GM15510 (cell line): ENCODE data around the gene FAM228A.

ENCODE experiments used
- POLR2A ChIP-seq: IDR thresholded peaks from 3 replicates; pipeline ENCODE4 v1.6.1; 2011; ENCODE audit warnings: borderline replicate concordance; ENCODE audit not compliant: insufficient read length; ENCODE audit errors: extremely low read depth

The FAM228A gene

GRCh38 chr2:24179683-24180082 is 4.8 kb downstream of the FAM228A start:
- no peak for TF ChIP-seq POLR2A

GRCh38 chr2:24181849-24182248 is 7.0 kb downstream of the FAM228A start:
- TF ChIP-seq POLR2A, result no peak

- TF ChIP-seq POLR2A, result no peak
These were observed 7.7 kb downstream of the FAM228A start for GRCh38 chr2:24182507-24182906.

GRCh38 chr2:24183366-24184069 is 8.7 kb downstream of the FAM228A start:
- no peak for TF ChIP-seq POLR2A

GRCh38 chr2:24189551-24189950 is 14.7 kb downstream of the FAM228A start:
- TF ChIP-seq POLR2A, result no peak

GRCh38 chr2:24190503-24190902 is 15.7 kb downstream of the FAM228A start:
- no peak for TF ChIP-seq POLR2A

GRCh38 chr2:24191156-24191555 is 16.3 kb downstream of the FAM228A start:
- TF ChIP-seq POLR2A, result no peak

- TF ChIP-seq POLR2A, result no peak
These were observed 17.0 kb downstream of the FAM228A start for GRCh38 chr2:24191848-24192247.

GRCh38 chr2:24199968-24200590 is 25.2 kb downstream of the FAM228A start:
- TF ChIP-seq POLR2A, result no peak

GRCh38 chr2:24200799-24201198 is 25.9 kb downstream of the FAM228A start:
- TF ChIP-seq POLR2A, result no peak

- TF ChIP-seq POLR2A, result no peak
These were observed 28.4 kb downstream of the FAM228A start for GRCh38 chr2:24203029-24203786.

- TF ChIP-seq POLR2A, result no peak
These were observed 28.9 kb downstream of the FAM228A start for GRCh38 chr2:24203787-24204150.

- no peak for TF ChIP-seq POLR2A
These were observed 29.7 kb downstream of the FAM228A start for GRCh38 chr2:24204505-24204904.

- no peak for TF ChIP-seq POLR2A
These were observed 30.3 kb downstream of the FAM228A start for GRCh38 chr2:24205131-24205530.

- TF ChIP-seq POLR2A, result no peak
These were observed 31.4 kb downstream of the FAM228A start for GRCh38 chr2:24206242-24206641.

- TF ChIP-seq POLR2A, result no peak
These were observed 31.9 kb downstream of the FAM228A start for GRCh38 chr2:24206714-24207113.
